Measurements from ENCODE around the gene KRT6A. TPM values are rescaled to one million over a fixed set of nuclear protein-coding genes. Genes with fewer than 3 reads are reported as not detected.

Gene KRT6A
- total RNA-seq, 2 donors from 2014 or later = not detected

DNA sequence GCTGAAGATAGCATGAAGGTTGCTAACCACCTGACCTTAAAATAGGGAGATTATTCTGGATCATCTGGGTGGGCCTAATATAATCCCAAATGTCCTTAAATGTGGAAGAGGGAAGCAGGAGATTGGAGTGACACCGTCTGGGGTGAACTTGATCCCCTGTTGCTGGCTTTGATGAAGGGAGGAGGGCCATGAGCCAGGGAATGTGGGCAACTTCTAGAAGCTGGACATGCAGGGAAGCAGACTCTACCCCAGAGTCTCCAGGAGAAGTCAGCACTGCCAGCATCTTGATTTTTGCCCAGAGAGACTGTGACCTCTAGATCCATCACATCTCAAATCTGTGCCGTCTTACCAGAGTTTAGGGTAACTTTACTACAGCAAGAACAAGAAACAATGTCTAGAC lies 36.4 kb upstream of the KRT6A start:
- Histone ChIP-seq H3K9ac (ENCODE audit: low read depth in 2 of 2, low read length in 2 of 2) (no peak overlapping the region), H3K27ac (no peak overlapping the region)
- DNase-seq = no peak

DNA sequence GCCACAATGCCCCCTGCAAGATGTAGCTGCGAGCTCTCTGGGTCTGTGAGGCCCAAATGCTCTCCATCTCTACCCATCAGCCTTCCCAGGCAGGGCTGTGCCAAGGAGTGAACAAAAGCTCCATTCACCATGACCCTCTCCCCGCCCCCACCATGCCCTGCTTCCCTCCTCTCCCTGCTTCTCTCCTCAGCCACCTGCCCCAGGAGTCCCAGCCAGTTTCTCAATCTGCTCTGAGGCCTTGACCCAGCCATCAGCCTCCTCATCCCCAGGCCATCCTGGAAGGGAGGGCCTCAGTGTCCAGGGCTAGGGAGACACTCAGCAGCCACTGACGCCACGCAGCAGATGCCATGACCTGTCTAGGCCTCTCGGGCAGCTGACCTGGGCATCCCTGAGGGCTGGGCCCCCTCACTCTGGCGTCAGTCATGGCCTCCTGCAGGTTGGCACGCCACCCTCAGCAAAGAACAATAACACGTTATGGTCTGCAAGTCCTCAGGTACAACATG lies 35.6 kb upstream of the KRT6A start:
- H3K9me3 ChIP-seq = no peaks in the 10 kb centered on the region
- no peaks in the 10 kb centered on the region for H3K36me3 ChIP-seq
- no peaks in the 10 kb centered on the region for H3K27me3 ChIP-seq
- no peak overlapping the region for H3K9ac ChIP-seq (ENCODE audit: low read depth in 2 of 2, low read length in 2 of 2)
- no peak overlapping the region for H3K4me3 ChIP-seq
- H3K4me1 ChIP-seq = no peaks in the 10 kb centered on the region
- TF ChIP-seq, protein P1, sequence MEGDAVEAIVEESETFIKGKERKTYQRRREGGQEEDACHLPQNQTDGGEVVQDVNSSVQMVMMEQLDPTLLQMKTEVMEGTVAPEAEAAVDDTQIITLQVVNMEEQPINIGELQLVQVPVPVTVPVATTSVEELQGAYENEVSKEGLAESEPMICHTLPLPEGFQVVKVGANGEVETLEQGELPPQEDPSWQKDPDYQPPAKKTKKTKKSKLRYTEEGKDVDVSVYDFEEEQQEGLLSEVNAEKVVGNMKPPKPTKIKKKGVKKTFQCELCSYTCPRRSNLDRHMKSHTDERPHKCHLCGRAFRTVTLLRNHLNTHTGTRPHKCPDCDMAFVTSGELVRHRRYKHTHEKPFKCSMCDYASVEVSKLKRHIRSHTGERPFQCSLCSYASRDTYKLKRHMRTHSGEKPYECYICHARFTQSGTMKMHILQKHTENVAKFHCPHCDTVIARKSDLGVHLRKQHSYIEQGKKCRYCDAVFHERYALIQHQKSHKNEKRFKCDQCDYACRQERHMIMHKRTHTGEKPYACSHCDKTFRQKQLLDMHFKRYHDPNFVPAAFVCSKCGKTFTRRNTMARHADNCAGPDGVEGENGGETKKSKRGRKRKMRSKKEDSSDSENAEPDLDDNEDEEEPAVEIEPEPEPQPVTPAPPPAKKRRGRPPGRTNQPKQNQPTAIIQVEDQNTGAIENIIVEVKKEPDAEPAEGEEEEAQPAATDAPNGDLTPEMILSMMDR (IDR thresholded peaks at IDR 0.05) = no peak
- H3K27ac ChIP-seq = no peak overlapping the region
- intact Hi-C loops (cut with DNase I) = no loop called here
- no peak for DNase-seq

More for the DNA sequence above, 36.4 kb upstream of the KRT6A start:
- TF ChIP-seq, protein P1 (IDR thresholded peaks at IDR 0.05) = no peak
- H3K9me3 ChIP-seq = no peaks in the 10 kb centered on the region
- intact Hi-C loops (cut with DNase I) = no loop called here
- no peaks in the 10 kb centered on the region for H3K27me3 ChIP-seq
- H3K4me3 ChIP-seq = no peak overlapping the region
- H3K4me1 ChIP-seq = no peaks in the 10 kb centered on the region
- no peaks in the 10 kb centered on the region for H3K36me3 ChIP-seq

DNA sequence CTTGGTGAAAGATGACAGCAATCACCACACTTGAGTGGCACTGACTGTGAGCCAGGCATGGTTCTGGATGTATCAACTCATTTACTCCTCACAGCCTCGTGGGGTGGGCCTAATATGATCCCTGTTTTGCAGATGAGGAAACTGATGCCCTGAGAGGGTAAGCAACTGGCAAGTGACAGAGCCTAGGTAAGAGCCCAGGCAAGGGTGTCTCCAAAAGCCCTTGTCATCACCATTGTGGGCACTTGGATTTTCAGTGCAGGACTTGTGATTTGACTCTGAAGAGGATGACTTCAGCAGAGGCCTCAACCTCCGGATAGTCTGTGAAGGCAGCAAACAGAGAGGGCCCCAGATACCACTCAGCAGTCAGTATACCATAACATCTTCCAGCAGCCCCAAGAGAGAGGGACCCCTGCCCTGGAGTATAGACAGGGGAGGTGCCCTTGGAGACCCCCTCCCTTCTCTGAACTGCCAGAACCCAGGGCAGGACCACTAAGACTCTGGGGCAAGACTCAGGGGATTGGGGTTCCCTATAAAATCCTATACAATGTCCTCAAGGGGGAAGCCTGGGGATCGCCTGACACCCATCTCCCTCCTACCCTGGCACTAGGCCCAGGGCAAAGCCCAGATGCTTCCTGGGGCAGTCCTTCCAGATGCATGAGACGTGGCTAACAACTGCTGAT lies 34.2 kb upstream of the KRT6A start:
- H3K9ac ChIP-seq (ENCODE audit: low read depth in 2 of 2, low read length in 2 of 2) = no peak overlapping the region
- H3K9me3 ChIP-seq = no peaks in the 10 kb centered on the region
- H3K4me1 ChIP-seq = no peaks in the 10 kb centered on the region
- intact Hi-C loops (cut with DNase I) = no loop called here
- no peak overlapping the region for H3K4me3 ChIP-seq
- no peaks in the 10 kb centered on the region for H3K36me3 ChIP-seq
- no peak overlapping the region for H3K27ac ChIP-seq
- no peaks in the 10 kb centered on the region for H3K27me3 ChIP-seq
- TF ChIP-seq, protein P1 (IDR thresholded peaks at IDR 0.05) = no peak
- no peak for DNase-seq

DNA sequence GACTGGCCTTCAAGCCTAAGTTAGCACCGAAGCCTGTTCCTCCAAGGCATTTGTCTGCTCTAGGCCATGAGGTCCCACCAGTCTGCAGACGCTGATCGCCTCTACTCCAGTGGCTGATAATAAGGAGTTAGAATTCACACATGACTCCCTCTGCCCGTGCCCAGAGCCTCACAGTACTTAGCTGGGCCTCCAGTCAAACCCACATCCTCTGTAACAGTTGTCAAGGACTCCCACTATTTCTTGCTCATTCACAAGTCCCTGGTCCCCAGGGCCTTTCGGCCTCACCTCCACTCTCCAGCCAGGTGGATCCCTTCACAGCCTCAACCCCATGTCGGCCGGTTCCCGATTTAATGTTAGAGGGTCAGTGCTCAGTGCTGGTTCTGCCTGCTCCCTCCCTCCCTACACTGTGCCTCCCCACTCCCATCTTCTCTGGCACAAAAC lies 33.5 kb upstream of the KRT6A start:
- H3K4me3 ChIP-seq = no peak overlapping the region
- H3K4me1 ChIP-seq = no peaks in the 10 kb centered on the region
- no peaks in the 10 kb centered on the region for H3K9me3 ChIP-seq
- no peak for DNase-seq
- TF ChIP-seq, protein P1 (IDR thresholded peaks at IDR 0.05) = no peak
- H3K27me3 ChIP-seq = no peaks in the 10 kb centered on the region
- no peaks in the 10 kb centered on the region for H3K36me3 ChIP-seq
- H3K27ac ChIP-seq = no peak overlapping the region
- intact Hi-C loops (cut with DNase I) = no loop called here
- no peak overlapping the region for H3K9ac ChIP-seq (ENCODE audit: low read depth in 2 of 2, low read length in 2 of 2)

DNA sequence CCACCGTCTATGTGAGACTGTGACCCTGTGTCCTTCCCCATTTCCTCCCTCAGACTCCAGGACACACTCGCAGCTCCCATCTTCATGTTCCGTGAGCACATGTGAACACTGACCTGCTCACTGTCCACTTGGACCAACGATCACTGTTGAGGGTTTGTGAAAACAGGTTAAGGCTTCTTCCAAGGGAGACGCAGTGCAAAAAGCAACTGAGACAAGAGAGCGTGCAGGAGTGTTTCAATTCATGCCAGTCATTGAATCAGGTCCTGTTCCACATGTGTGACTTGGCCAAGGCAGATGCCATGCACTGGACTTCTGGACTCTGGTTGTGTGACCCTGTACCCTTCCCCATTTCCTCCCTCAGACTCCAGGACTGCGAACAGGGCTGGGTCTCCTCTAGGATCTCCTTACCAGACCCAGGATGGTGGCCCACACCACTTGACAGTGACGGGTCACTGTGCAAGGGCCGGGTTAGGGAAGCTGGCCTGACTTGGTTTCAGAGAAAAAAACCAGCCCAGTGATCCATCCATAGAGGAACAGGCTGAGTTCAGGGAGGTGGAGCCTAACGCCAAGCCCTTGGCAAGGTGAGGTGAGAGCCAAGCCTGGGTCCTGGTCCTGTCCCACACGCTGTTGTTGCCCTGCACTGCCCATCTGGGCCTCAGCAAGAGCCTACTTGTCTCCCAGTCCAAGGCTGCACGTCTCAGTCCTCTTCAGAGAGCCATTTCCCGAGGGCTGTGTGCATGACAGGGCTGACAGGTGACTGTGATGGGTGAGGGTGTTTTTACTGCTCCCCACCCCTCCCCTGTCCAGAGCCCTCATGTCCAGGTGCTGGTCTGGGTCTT lies 32.8 kb upstream of the KRT6A start:
- no peaks in the 10 kb centered on the region for H3K4me1 ChIP-seq
- H3K36me3 ChIP-seq = no peaks in the 10 kb centered on the region
- DNase-seq = no peak
- H3K9ac ChIP-seq (ENCODE audit: low read depth in 2 of 2, low read length in 2 of 2) = no peak overlapping the region
- no peaks in the 10 kb centered on the region for H3K27me3 ChIP-seq
- TF ChIP-seq, protein P1 (IDR thresholded peaks at IDR 0.05) = no peak
- H3K27ac ChIP-seq = no peak overlapping the region
- H3K4me3 ChIP-seq = no peak overlapping the region
- intact Hi-C loops (cut with DNase I) = no loop called here
- no peaks in the 10 kb centered on the region for H3K9me3 ChIP-seq

Measured in colonic mucosa (tissue), 4 donors.